ENCODE data around the gene HEXB.

- TF ChIP-seq CTCF (conservative IDR thresholded peaks at IDR 0.05; ENCODE audit: low read depth, low read length) (no peak), EZH2 (IDR thresholded peaks at IDR 0.05; ENCODE audit: borderline replicate concordance, low read depth, low read length, poor library complexity, severe bottlenecking) (no peak)
These were observed 45.1 kb upstream of the HEXB start for GRCh38 chr5:74639807-74640449.
